Testis (tissue), 3 donors: ENCODE data around the gene FAM117B. TPM values are rescaled to one million over a fixed set of nuclear protein-coding genes. Genes with fewer than 3 reads are reported as not detected.
"Not testable (repeated sequence)": the region's sequence is repeated elsewhere in the genome, so short reads cannot be mapped to it uniquely, and the experiment has no call there.

Source experiments
- DNase-seq: peaks from one replicate; pipeline ENCODE4 v3.0.0-alpha.2; 2019
- H3K27ac ChIP-seq, 2 donors: fragments of 200-600 bp; sonication (generic); one replicate each; pipeline ENCODE4 v1.5.1; 2019
- H3K27me3 ChIP-seq: fragments of 200-600 bp; sonication (generic); one replicate; pipeline ENCODE4 v1.5.1; 2019
- H3K36me3 ChIP-seq: fragments of 200-600 bp; sonication (generic); one replicate; pipeline ENCODE4 v1.5.1; 2017; ENCODE audit warnings: low read depth; ENCODE audit errors: missing control alignments
- H3K4me1 ChIP-seq: fragments of 200-600 bp; sonication (generic); one replicate; pipeline ENCODE4 v1.5.1; 2019
- H3K4me3 ChIP-seq, 2 donors: fragments of 200-600 bp; sonication (generic); one replicate each; pipeline ENCODE4 v1.5.1; 2017 to 2019
- H3K9me3 ChIP-seq: fragments of 200-600 bp; sonication (generic); one replicate; pipeline ENCODE4 v1.5.1; 2017
- CTCF ChIP-seq, 3 experiments: fragments of 450-650 bp in 2 of 3; fragments of 200-600 bp in 1 of 3; sonication (generic) in 1 of 3; IDR thresholded peaks; one replicate each; pipeline ENCODE4 v1.5.1; 2016 to 2019; ENCODE audit warnings: antibody characterized with exemption in 3 of 3, mild to moderate bottlenecking in 2 of 3, moderate library complexity in 1 of 3
- POLR2A ChIP-seq: fragments of 450-650 bp; IDR thresholded peaks from one replicate; pipeline ENCODE4 v1.6.1; 2017; ENCODE audit warnings: antibody characterized with exemption, mild to moderate bottlenecking, moderate library complexity
- WGBS, 2 donors: methylation state at CpG; one replicate each; pipeline ENCODE4 v1.1.5; 2018; 5-methylcytosine and 5-hydroxymethylcytosine counted together
- intact Hi-C: fragments of 100-400 bp; cut with DNase I; formaldehyde crosslinking; loops from one replicate; pipeline ENCODE4 v1.15.1; 2023; ENCODE audit warnings: low total_unique reads
- polyA plus RNA-seq: library from polyadenylated mRNA; stranded (reverse); fragments of 350-450 nt; fragmentation: Illumina TruSeq; extraction: RNeasy Lipid Tissue Mini Kit (QIAGEN cat#74804); gene quantifications from one replicate; pipeline ENCODE4 v1.2.3, GENCODE V29; 2014; ENCODE audit warnings: low read depth, low replicate concordance; ENCODE audit not compliant: insufficient read depth
- total RNA-seq, 2 donors: library from RNA; depleted of rRNA; stranded (reverse); fragments of >200 nt; gene quantifications; one replicate each; pipeline ENCODE4 v1.2.3, GENCODE V29; 2016

The FAM117B gene
- total and polyA plus RNA-seq, 3 donors from 2014 or later: 9.8 to 34.7 (median 28.0) TPM

- Histone ChIP-seq H3K4me3 (no peak overlapping the region), H3K36me3 (no peaks in the 10 kb centered on the region), H3K9me3 (no peaks in the 10 kb centered on the region), H3K27me3 (no peaks in the 10 kb centered on the region), H3K4me1 (peaks cover 4% of the 10 kb centered on the region), H3K27ac (peak overlapping the region in 1 of 2 donors; percentile 54)
- DNase-seq: no peak
- TF ChIP-seq POLR2A (no peak), CTCF (IDR thresholded peaks at IDR 0.05) (no peak)
- WGBS, 2 donors: 43 to 51% methylated on average over 3 of the region's 3 CpGs
- intact Hi-C loops: no loop called here
These were observed 148.3 kb downstream of the FAM117B start for GRCh38 chr2:202782940-202783558.

GRCh38 chr2:202786842-202787241, 152.1 kb downstream of the FAM117B start:
- Histone ChIP-seq H3K9me3 (no peaks in the 10 kb centered on the region), H3K27ac (no peak overlapping the region), H3K4me1 (peaks cover 4% of the 10 kb centered on the region), H3K27me3 (no peaks in the 10 kb centered on the region), H3K36me3 (no peaks in the 10 kb centered on the region), H3K4me3 (no peak overlapping the region)
- TF ChIP-seq POLR2A (no peak), CTCF (IDR thresholded peaks at IDR 0.05) (no peak)
- intact Hi-C loops: no loop called here
- DNase-seq: no peak
- 55 to 67% methylated on average over 2 of the region's 2 CpGs for WGBS, 2 donors

GRCh38 chr2:202790676-202791075, 155.9 kb downstream of the FAM117B start:
- no peaks in the 10 kb centered on the region for H3K36me3 ChIP-seq
- 92 to 100% methylated on average over 2 of the region's 2 CpGs for WGBS, 2 donors
- intact Hi-C loops: no loop called here

GRCh38 chr2:202797944-202798343, 163.2 kb downstream of the FAM117B start:
- no peaks in the 10 kb centered on the region for H3K27me3 ChIP-seq
- H3K36me3 ChIP-seq: no peaks in the 10 kb centered on the region
- H3K9me3 ChIP-seq: no peaks in the 10 kb centered on the region
- TF ChIP-seq CTCF (IDR thresholded peaks at IDR 0.05): no peak
- TF ChIP-seq POLR2A: no peak
- no peak overlapping the region for H3K27ac ChIP-seq
- no peak for DNase-seq
- intact Hi-C loops: no loop called here
- H3K4me3 ChIP-seq: no peak overlapping the region
- H3K4me1 ChIP-seq: no peaks in the 10 kb centered on the region

More at GRCh38 chr2:202790676-202791075, 155.9 kb downstream of the FAM117B start:
- Histone ChIP-seq H3K27ac (no peak overlapping the region), H3K27me3 (no peaks in the 10 kb centered on the region), H3K9me3 (no peaks in the 10 kb centered on the region), H3K4me3 (no peak overlapping the region), H3K4me1 (no peaks in the 10 kb centered on the region)
- no peak for DNase-seq
- no peak for TF ChIP-seq POLR2A
- TF ChIP-seq CTCF (IDR thresholded peaks at IDR 0.05): no peak

- DNase-seq, H3K4me3 ChIP-seq, H3K9me3 ChIP-seq, intact Hi-C loops, H3K27me3 ChIP-seq, H3K4me1 ChIP-seq, H3K36me3 ChIP-seq, H3K27ac ChIP-seq: not testable (repeated sequence)
- WGBS, 2 donors: 80 to 83% methylated on average over 9 of the region's 9 CpGs
These were observed 171.1 kb downstream of the FAM117B start for GRCh38 chr2:202805911-202806310.

GRCh38 chr2:202807431-202808138, 172.8 kb downstream of the FAM117B start:
- DNase-seq: peak; percentile 87
- H3K4me1 ChIP-seq, H3K4me3 ChIP-seq, H3K9me3 ChIP-seq, intact Hi-C loops, H3K27me3 ChIP-seq, H3K36me3 ChIP-seq: not testable (repeated sequence)
- 100% methylated on average over 1 of the region's 1 CpG for WGBS, 2 donors
- peak overlapping the region in 1 of 2 donors; percentile 21 for H3K27ac ChIP-seq
